K562 (cell line): ENCODE results near the gene HYAL1.

Experiments used
- BRD4 ChIP-seq: fragments of 200-600 bp; sonication (generic); IDR thresholded peaks from 2 replicates; pipeline ENCODE4 v1.6.1; 2017; ENCODE audit warnings: inconsistent platforms
- TBL1XR1 ChIP-seq, 2 experiments: IDR thresholded peaks; 2 replicates each; pipeline ENCODE4 v1.6.1; 2012; ENCODE audit warnings: improper control_type of control experiment in 2 of 2, low read length in 2 of 2, mild to moderate bottlenecking in 1 of 2
- TF ChIP-seq, protein P1 (sequence below): sonication (generic); formaldehyde crosslinking; IDR thresholded peaks from 2 replicates; pipeline ENCODE4 v1.8.0; 2023; ENCODE audit warnings: mild to moderate bottlenecking, missing genetic modification reagents
- TF ChIP-seq, protein P2 (sequence below), 3 experiments: IDR thresholded peaks in 2 of 3; conservative IDR thresholded peaks in 1 of 3; 2 replicates each; pipeline ENCODE4 v1.5.1; 2011 to 2012; ENCODE audit warnings: low read length in 3 of 3, mild to moderate bottlenecking in 3 of 3, control low read depth in 2 of 3, improper control_type of control experiment in 1 of 3, inconsistent platforms in 1 of 3, low read depth in 1 of 3, mixed read lengths in 1 of 3, moderate library complexity in 1 of 3; ENCODE audit not compliant: insufficient read depth in 2 of 3

DNA sequence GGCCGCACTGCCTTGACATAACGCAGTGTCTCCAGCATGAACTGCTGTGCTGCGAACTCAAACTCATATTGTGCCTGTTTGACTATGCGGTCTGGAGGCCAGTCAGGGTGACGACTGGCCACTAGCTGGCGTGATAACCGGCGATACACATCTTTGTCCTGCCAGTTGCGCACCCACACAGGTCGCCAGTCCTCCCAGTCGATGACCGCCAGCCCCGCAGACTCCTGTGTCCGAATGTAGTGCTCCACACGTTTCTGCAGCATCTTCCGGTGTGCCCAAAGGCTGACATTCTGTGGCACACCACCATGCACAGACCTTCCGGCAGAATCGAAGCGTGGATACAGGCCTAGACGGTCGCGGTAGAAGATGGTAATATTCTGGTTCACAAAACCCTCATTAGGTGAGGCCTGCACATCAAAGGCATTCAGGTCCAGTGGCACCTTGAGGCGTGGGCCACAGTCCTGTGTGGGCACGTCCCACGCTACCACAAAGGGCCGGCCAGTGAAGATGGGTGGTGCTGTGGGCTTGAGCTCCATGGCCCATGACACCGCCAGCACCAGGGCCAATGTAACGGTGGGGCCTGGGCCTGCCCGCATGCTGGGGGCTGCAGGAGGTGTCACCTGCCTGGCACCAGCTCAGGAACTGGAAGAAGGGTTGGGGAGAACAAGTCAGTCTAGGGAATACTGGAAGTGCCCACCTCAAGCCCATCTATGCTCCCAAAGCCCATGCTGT, 16.7 kb upstream of the HYAL1 start:
- TF ChIP-seq, protein P1, sequence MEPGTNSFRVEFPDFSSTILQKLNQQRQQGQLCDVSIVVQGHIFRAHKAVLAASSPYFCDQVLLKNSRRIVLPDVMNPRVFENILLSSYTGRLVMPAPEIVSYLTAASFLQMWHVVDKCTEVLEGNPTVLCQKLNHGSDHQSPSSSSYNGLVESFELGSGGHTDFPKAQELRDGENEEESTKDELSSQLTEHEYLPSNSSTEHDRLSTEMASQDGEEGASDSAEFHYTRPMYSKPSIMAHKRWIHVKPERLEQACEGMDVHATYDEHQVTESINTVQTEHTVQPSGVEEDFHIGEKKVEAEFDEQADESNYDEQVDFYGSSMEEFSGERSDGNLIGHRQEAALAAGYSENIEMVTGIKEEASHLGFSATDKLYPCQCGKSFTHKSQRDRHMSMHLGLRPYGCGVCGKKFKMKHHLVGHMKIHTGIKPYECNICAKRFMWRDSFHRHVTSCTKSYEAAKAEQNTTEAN (CRISPR knock-in tag), result no peak
- TF ChIP-seq, protein P2, sequence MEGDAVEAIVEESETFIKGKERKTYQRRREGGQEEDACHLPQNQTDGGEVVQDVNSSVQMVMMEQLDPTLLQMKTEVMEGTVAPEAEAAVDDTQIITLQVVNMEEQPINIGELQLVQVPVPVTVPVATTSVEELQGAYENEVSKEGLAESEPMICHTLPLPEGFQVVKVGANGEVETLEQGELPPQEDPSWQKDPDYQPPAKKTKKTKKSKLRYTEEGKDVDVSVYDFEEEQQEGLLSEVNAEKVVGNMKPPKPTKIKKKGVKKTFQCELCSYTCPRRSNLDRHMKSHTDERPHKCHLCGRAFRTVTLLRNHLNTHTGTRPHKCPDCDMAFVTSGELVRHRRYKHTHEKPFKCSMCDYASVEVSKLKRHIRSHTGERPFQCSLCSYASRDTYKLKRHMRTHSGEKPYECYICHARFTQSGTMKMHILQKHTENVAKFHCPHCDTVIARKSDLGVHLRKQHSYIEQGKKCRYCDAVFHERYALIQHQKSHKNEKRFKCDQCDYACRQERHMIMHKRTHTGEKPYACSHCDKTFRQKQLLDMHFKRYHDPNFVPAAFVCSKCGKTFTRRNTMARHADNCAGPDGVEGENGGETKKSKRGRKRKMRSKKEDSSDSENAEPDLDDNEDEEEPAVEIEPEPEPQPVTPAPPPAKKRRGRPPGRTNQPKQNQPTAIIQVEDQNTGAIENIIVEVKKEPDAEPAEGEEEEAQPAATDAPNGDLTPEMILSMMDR (IDR thresholded peaks at IDR 0.05 in 2 of 3, conservative IDR thresholded peaks at IDR 0.05 in 1 of 3; ENCODE audit: insufficient read depth in 2 of 3, low read depth in 1 of 3, low read length in 3 of 3), result 0 out of 6 replicates have a peak, but pooled peaks of 2 of the 3 experiments have one; percentile 5 to 14
- TF ChIP-seq BRD4 (no peak), TBL1XR1 (IDR thresholded peaks at IDR 0.05; ENCODE audit: low read length in 2 of 2) (no peak)
